HG02623 (cell line): Measurements from ENCODE around the gene MUC20.
"Not testable (repeated sequence)": the region's sequence is repeated elsewhere in the genome, so short reads cannot be mapped to it uniquely, and the experiment has no call there.

Experiments
- ATAC-seq: cut with Tn5 transposase; IDR thresholded peaks from one replicate; pipeline ENCODE4 v1.9.1; 2021; ENCODE audit warnings: moderate library complexity; ENCODE audit not compliant: unreplicated experiment

MUC20 gene

GRCh38 chr3:195692781-195693427 is 27.9 kb upstream of the MUC20 start:
- no peak for ATAC-seq

DNA sequence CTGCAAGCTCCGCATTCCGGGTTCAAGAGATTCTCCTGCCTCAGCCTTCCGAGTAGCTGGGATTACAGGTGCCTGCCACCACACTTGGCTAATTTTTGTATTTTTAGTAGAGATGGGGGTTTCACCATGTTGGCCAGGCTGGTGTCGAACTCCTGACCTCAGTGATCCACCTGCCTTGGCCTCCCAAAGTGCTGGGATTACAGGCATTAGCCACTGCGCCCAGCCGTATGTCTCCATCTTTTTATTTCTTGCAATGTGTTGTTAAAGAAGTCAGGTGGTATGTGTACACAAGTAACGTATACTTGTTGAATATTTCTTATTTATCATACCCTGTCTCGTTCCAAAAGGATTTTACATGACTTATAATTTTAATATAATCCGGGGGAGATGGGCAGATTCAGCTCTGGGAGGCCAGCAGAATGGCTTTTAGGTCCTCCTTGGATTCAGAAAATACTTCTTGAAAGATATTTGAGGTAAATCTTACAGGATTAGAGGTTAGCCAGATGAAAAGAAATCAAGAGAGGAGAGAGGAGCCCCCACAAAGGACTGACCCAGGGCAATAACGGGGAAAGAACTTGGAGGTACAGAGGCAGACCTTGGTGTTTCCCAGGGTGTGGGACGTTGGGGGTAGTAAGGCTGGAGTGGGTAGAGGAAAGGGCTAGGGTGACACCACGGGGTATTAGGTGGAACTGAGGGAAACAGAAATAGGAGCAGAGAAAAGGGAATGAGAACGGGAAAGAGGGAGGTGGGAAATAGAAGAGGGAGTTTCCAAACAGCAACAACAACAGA is 27.2 kb upstream of the MUC20 start:
- no peak for ATAC-seq

GRCh38 chr3:195694217-195695076 is 26.3 kb upstream of the MUC20 start:
- ATAC-seq = not testable (repeated sequence)

- no peak for ATAC-seq
These were observed 24.0 kb upstream of the MUC20 start for GRCh38 chr3:195696632-195697278.

DNA sequence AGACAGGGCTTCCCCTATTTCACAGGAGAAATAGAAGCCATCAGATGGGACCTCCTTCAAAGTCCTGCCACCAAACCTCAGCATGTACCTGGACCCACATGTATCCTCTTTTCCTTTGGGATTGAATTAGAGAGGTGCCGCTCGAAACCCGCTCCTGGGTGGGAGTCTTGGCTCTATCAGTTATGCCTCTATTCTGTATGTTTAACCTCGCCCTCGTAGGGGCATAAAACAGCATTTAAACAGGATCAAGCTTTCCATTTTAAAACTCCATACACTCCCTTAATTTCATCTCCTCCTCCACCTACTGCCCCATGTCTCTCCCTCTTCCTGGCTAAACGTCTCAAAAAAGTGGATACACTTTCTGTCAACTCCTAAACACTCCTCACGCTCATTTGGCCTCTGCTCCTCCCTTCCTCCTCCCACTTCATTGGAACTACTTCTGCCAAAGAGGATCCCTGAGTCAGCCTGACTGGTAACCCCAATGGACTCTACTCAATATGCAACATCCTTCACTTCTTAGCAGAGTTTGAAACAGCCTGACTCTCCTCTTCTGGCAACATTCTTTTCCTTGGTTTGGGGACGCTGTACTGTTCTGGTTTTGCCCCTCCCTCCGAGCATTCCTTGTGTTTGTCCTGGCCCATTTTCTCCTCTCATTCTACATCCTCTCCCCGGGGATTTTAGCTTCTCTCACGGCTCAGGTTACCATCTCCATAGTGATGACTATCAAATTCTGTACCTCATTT is 23.0 kb upstream of the MUC20 start:
- no peak for ATAC-seq

DNA sequence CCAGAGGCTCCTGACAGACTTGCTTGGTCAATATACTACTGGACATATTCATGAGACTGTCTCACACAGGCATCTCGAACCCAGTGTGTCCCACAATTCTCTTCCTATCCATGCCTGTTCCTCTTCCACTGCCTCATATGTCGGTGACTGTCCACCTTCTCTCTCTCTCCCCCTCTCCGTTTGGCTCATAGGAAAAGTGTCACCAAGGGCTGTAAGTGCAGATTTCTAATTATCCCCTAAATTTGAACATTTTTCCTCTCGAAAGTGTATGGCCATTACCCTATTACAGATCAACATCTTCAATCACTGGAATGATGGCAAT is 22.5 kb upstream of the MUC20 start:
- no peak for ATAC-seq

DNA sequence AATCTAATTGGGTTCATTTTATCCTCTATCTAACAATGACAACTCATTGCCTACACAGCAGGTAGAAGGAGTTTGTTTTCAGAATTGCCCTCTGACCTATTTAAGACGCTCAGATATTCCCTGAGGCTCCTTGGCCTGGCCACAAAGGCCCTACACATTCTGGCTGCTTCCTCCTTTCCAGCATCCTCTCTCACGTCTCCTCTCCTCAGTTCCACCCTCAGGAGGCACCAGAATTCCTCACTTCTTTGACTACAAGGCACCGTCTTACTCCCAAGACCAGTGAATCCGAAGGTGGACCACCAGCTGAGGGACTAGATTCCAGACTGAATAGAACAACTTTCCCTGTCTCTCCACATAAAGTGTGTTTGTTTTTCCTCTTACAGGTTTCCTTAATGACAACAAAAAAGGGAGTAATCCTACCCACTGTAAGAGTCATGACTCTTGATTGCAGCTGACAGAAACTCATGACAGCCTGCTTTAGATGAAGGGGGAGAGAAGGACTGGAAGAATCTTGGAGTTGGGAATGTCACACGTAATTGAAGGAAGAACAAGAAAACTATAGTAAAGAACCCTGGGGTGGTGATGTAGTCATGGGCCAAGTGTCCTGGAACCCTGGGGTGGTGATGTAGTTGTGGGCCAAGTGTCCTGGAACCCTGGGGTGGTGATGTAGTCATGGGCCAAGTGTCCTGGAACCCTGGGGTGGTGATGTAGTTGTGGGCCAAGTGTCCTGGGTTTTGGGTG is 22.0 kb upstream of the MUC20 start:
- ATAC-seq = no peak

DNA sequence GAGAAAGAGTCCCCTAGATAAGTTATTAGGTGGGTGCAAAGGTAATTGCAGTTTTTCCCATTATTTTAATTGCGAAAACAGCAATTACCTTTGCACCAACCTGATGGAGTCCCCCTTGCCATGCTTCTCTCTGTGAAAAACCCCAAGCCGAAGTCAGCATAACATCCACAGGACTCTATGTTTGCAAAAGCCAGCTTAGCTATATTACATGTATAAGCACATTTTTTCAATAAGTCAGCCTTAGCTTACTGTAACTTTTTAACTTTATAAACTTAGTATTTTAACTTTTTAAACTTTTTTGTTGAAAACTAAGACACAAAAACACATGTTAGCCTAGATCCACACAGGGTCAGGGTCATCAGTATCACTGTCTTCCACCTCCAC is 21.4 kb upstream of the MUC20 start:
- no peak for ATAC-seq

DNA sequence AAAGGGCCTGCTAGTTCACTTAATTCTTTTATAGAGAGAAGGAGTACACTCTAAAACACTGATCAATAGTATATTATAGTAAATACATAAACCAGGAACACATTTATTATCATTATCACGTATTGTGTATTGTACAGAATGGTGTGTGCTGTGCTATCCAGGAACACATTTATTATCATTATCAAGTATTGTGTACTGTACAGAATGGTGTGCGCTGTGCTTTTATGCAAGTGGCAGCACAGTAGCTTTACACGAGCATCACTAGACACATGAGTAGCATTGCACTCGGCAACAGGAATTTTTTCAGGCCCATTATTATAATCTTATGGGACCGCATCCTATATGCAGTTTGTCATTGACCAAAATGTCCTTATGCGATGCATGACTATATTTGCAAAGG is 20.9 kb upstream of the MUC20 start:
- ATAC-seq = no peak

GRCh38 chr3:195700319-195700718 is 20.5 kb upstream of the MUC20 start:
- ATAC-seq = no peak

GRCh38 chr3:195701042-195701915 is 19.5 kb upstream of the MUC20 start:
- ATAC-seq = no peak

DNA sequence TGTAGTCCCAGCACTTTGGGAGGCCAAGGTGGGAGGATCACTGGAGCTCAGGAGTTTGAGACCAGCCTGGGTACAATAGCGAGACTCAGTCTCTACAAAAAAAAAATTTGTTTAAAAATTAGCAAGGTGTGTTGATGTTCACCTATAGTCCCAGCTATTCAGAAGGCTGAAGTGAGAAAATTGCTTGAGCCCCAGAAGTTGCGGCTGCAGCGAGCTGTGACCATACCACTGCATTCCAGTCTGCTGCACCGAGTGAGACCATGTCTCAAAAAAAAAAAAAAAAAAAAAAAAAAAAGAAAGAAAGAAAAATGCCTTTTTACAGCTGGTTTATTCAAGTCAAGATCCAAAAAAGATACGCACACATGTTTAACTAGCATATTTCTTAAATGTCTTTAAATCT is 17.0 kb upstream of the MUC20 start:
- no peak for ATAC-seq

DNA sequence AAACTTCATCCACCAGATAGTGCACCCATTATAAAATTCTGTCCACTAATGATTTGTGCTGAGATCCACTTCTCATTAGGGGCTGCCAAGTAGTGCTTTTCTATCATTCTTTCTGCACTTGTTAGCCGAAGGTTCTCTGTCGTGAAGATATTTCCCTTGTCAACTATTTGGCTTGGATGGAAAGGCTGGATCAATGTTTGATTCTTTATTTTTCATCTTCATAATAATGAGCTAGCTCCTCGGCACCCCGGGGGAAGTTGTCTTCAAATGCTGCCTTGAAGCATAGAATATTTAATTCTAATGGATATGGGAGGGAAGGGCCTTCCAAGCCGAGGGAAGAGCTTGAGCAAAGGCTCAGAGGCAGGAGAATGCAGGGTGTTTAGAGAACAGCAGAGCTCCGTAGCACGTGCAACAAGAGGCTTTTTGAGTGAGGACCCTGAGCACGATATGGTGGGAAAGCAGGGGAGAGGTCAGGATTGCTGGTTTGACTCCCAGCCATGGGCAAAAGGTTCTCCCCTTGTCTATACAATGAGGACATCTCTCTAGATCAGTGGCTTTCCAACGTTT is 16.3 kb upstream of the MUC20 start:
- no peak for ATAC-seq

- no peak for ATAC-seq
These were observed 15.4 kb upstream of the MUC20 start for GRCh38 chr3:195705081-195705991.

DNA sequence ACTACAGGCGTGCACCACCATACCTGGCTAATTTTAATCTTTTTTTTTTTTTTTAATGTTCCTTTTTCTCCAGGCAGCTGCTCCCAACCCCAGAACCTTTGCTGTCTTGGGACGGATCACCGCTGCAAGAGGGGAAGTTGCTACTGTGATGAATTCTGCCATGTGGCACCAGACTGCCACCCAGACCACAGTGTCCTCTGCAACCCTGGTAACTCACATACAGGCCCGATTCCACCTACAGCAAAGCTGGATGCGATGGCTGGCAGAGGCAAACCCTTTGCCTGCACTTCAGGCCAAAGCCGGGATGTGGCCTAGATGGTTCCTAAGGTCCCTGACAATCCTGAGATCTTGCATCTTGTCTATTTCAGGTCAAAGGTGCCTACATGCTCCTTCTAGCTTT is 12.7 kb upstream of the MUC20 start:
- ATAC-seq = no peak

DNA sequence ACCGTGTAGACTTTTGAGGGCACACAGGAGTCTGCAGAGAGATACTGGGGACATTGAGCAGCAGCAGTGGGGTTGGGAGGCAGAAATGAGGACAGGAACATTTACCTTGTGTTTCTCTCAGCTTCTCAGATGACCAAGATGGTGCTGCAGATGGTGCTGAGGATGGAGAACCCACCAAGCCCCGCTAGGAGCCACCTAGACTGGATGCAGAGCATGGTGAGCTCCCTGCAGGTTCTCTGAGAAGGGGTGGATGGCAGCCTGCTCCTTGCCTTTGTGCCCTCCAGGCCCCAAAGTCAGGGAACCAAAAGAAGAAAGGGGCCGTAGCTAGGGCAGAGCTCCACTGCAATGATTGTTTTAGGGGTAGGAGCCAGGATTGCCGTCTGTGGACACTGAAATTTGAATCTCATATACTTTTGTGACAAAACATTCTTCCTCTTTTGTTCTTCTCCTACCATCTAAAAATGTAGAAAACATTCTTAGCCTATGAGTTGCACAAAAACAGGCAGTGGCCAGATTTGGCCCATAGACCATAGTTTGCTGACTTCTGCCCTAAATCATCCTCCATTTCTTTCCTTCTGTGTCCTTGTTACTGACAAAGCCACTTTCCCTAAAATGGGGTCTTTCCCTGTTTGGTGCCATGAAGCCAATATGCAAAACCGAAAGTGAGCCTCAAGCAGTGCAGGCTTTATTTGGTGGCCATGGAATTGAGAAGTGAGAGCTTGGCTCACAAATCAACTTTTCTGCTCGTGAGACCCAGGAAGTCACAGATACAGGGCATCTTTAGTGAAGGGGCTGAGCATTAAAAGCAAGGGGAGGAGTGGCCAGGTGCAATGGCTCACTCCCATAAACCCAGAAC is 11.9 kb upstream of the MUC20 start:
- no peak for ATAC-seq

- no peak for ATAC-seq
These were observed 11.1 kb upstream of the MUC20 start for GRCh38 chr3:195709676-195710085.
